Endodermal cell (in vitro differentiated cells): ENCODE measurements around the gene MOSMO. TPM values are rescaled to one million over a fixed set of nuclear protein-coding genes. Genes with fewer than 3 reads are reported as not detected.

Source experiments
- DNase-seq: peaks from one replicate; pipeline ENCODE4 v3.0.0-alpha.2; 2017
- H3K27ac ChIP-seq: 2 replicates; pipeline ENCODE4 v1.5.1; 2013; ENCODE audit warnings: mild to moderate bottlenecking, low read depth, low read length, moderate library complexity
- H3K27me3 ChIP-seq: 2 replicates; pipeline ENCODE4 v1.6.1; 2013; ENCODE audit warnings: mild to moderate bottlenecking, low read length, moderate library complexity; ENCODE audit not compliant: insufficient read depth, control insufficient read depth, poor library complexity, severe bottlenecking
- H3K36me3 ChIP-seq: 2 replicates; pipeline ENCODE4 v1.7.0; 2013; ENCODE audit warnings: mild to moderate bottlenecking, low read length, moderate library complexity; ENCODE audit not compliant: control insufficient read depth, insufficient read depth
- H3K4me1 ChIP-seq: one replicate; pipeline ENCODE4 v1.7.0; 2013; ENCODE audit warnings: low read length; ENCODE audit not compliant: control insufficient read depth, insufficient read depth
- H3K4me3 ChIP-seq: 2 replicates; pipeline ENCODE4 v1.5.1; 2013; ENCODE audit warnings: mild to moderate bottlenecking, low read length, moderate library complexity
- H3K9ac ChIP-seq: 2 replicates; pipeline ENCODE4 v1.6.1; 2013; ENCODE audit warnings: mild to moderate bottlenecking, low read length, moderate library complexity; ENCODE audit not compliant: poor library complexity, severe bottlenecking; ENCODE audit errors: extremely low read depth
- H3K9me3 ChIP-seq: 2 replicates; pipeline ENCODE4 v1.6.1; 2013; ENCODE audit warnings: mild to moderate bottlenecking, low read length, moderate library complexity; ENCODE audit not compliant: control insufficient read depth
- H3K27ac Mint-ChIP-seq: 2 replicates; pipeline ENCODE4 v1.8.0; 2020; ENCODE audit warnings: mixed read lengths
- H3K27me3 Mint-ChIP-seq: 2 replicates; pipeline ENCODE4 v1.8.0; 2021; ENCODE audit warnings: mild to moderate bottlenecking, mixed read lengths; ENCODE audit not compliant: insufficient read depth
- H3K36me3 Mint-ChIP-seq: 2 replicates; pipeline ENCODE4 v1.8.0; 2020; ENCODE audit warnings: low read depth, mixed read lengths
- H3K4me1 Mint-ChIP-seq: 2 replicates; pipeline ENCODE4 v1.8.0; 2020; ENCODE audit warnings: mixed read lengths
- H3K4me3 Mint-ChIP-seq: 2 replicates; pipeline ENCODE4 v1.8.0; 2020; ENCODE audit warnings: mild to moderate bottlenecking, moderate library complexity, mixed read lengths
- H3K9me3 Mint-ChIP-seq: 2 replicates; pipeline ENCODE4 v1.8.0; 2020; ENCODE audit warnings: mild to moderate bottlenecking, mixed read lengths
- CTCF ChIP-seq: fragments of 200-600 bp; sonication (generic); conservative IDR thresholded peaks from 2 replicates; pipeline ENCODE4 v1.5.0; 2021; ENCODE audit warnings: antibody characterized with exemption, mild to moderate bottlenecking
- WGBS, 2 experiments: methylation state at CpG; one replicate each; pipeline versions ENCODE4 v1.1.5 to v1.1.7; 2013; ENCODE audit warnings: missing lambda C conversion rate in 2 of 2, mixed read lengths in 1 of 2; ENCODE audit not compliant: insufficient coverage in 1 of 2, insufficient read length in 1 of 2; 5-methylcytosine and 5-hydroxymethylcytosine counted together
- total RNA-seq, 2 donors: library from RNA; stranded (reverse); fragmentation: NEBNext Ultra II Directional in 1 of 2; extraction: Animal tissue kit (Norgen Biotek cat#: 25700) in 1 of 2; gene quantifications; 2 replicates in 1 of 2; 3 replicates in 1 of 2; pipeline ENCODE4 v1.2.1, GENCODE V29; 2021

The MOSMO gene
- total RNA-seq, 2 donors from 2014 or later, result 12.6 to 14.7 TPM

GRCh38 chr16:22073350-22073749 lies 65.4 kb downstream of the MOSMO start:
- H3K9ac ChIP-seq, result no peak overlapping the region
- H3K27ac ChIP-seq, result no peak overlapping the region
- no peak overlapping the region for H3K4me3 Mint-ChIP-seq
- no peaks in the 10 kb centered on the region for H3K27me3 Mint-ChIP-seq
- H3K4me1 ChIP-seq, result no peaks in the 10 kb centered on the region
- 96% methylated on average over 3 of the region's 3 CpGs; no CpG with 5 or more reads in 1 of the 2 experiments for WGBS, 2 experiments
- H3K27me3 ChIP-seq, result no peaks in the 10 kb centered on the region
- H3K4me1 Mint-ChIP-seq, result no peaks in the 10 kb centered on the region
- no peak overlapping the region for H3K27ac Mint-ChIP-seq
- H3K4me3 ChIP-seq, result no peak overlapping the region
- DNase-seq, result no peak
- H3K36me3 Mint-ChIP-seq, result no peaks in the 10 kb centered on the region
- no peaks in the 10 kb centered on the region for H3K9me3 ChIP-seq
- no peak for TF ChIP-seq CTCF
- H3K36me3 ChIP-seq, result no peaks in the 10 kb centered on the region
- no peaks in the 10 kb centered on the region for H3K9me3 Mint-ChIP-seq

GRCh38 chr16:22075043-22075757 lies 67.3 kb downstream of the MOSMO start:
- no peak overlapping the region for H3K4me3 Mint-ChIP-seq
- no peaks in the 10 kb centered on the region for H3K27me3 ChIP-seq
- no peaks in the 10 kb centered on the region for H3K4me1 ChIP-seq
- 93 to 96% methylated on average over 9 to 11 of the region's 11 CpGs for WGBS, 2 experiments
- no peaks in the 10 kb centered on the region for H3K9me3 ChIP-seq
- H3K36me3 Mint-ChIP-seq, result no peaks in the 10 kb centered on the region
- no peak for DNase-seq
- no peak for TF ChIP-seq CTCF
- H3K27ac ChIP-seq, result no peak overlapping the region
- no peak overlapping the region for H3K4me3 ChIP-seq
- H3K36me3 ChIP-seq, result no peaks in the 10 kb centered on the region
- no peak overlapping the region for H3K27ac Mint-ChIP-seq
- no peak overlapping the region for H3K9ac ChIP-seq
- no peaks in the 10 kb centered on the region for H3K4me1 Mint-ChIP-seq
- no peaks in the 10 kb centered on the region for H3K9me3 Mint-ChIP-seq
- no peaks in the 10 kb centered on the region for H3K27me3 Mint-ChIP-seq

GRCh38 chr16:22075776-22076175 lies 67.9 kb downstream of the MOSMO start:
- DNase-seq, result no peak
- H3K4me3 Mint-ChIP-seq, result no peak overlapping the region
- H3K9me3 Mint-ChIP-seq, result no peaks in the 10 kb centered on the region
- no peak for TF ChIP-seq CTCF
- H3K4me3 ChIP-seq, result no peak overlapping the region
- H3K36me3 ChIP-seq, result no peaks in the 10 kb centered on the region
- no peaks in the 10 kb centered on the region for H3K4me1 ChIP-seq
- no peak overlapping the region for H3K27ac Mint-ChIP-seq
- H3K27me3 Mint-ChIP-seq, result no peaks in the 10 kb centered on the region
- no peaks in the 10 kb centered on the region for H3K4me1 Mint-ChIP-seq
- H3K36me3 Mint-ChIP-seq, result no peaks in the 10 kb centered on the region
- H3K27ac ChIP-seq, result no peak overlapping the region
- H3K27me3 ChIP-seq, result no peaks in the 10 kb centered on the region
- no peak overlapping the region for H3K9ac ChIP-seq
- H3K9me3 ChIP-seq, result no peaks in the 10 kb centered on the region
- WGBS, 2 experiments, result 88% methylated on average over 1 of the region's 1 CpG; no CpG with 5 or more reads in 1 of the 2 experiments
